GM21576 (cell line): Measurements from ENCODE around the gene EBF3.

Experiments
- ATAC-seq: cut with Tn5 transposase; IDR thresholded peaks from one replicate; pipeline ENCODE4 v1.9.1; 2021; ENCODE audit warnings: mild to moderate bottlenecking, moderate library complexity; ENCODE audit not compliant: unreplicated experiment

Gene EBF3

DNA sequence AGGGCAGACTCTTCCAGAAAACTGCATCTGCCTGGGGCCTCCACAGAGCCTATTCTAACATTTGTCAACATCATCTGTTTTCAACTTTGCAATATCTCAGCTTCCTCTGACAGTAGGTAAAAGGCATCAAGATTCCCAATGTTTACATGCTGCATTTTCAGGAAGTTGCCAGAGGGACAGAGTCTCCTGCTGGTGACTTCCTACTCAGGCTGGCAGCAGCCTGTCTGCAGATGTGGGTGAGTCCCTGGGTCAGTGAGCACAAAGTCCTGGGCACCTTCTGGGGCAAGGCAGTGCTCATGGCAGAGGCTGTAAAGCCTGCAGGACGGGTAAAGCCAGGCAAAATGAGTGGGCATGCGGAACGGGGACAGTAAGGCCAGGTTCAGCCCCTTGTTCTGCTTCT, 69.4 kb downstream of the EBF3 start:
- no peak for ATAC-seq

DNA sequence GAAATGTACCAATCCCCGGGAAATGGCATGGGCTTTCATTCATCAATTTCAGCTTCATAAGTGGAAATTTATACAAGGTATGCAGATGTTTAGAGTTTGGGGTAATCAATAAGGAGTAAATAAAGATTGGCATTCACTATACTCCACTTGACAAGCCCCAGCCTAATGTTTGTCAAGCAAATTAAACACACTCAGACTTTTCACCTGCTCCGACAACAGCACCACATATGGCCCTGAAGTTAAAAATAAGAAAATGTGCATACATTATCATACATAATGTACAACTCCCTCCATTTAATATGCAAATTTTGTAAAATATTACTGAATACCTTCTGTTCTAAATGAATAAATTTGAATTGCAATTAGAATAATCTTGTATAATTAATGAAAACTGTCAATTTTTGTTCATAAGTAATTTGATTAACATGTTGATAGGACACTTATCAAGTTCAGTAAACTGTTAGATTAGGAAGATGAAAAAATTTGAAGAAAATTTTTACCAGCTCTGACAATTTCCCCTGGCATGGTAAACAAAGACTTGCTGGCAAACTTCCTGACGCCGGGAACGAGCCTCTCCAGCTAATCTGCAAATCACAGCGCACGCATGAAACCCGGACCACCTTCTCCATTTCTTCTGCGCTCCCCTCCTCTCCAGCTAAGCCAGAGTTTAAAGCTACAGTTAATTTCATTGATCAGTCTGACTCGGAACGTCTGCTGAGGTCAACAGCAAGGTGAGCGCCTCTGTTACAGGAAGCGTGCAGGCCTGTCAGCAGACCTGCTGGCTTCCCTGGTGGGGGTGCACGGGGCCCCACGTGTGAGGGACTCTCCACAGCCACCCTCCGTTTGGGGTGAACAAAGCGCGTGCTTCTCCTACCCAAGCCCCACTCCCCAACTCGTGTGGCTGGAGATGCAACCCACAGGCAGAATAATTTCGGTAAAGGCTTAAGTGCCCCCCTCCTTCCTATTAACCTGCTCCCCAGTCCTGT, 70.7 kb downstream of the EBF3 start:
- ATAC-seq, result no peak

DNA sequence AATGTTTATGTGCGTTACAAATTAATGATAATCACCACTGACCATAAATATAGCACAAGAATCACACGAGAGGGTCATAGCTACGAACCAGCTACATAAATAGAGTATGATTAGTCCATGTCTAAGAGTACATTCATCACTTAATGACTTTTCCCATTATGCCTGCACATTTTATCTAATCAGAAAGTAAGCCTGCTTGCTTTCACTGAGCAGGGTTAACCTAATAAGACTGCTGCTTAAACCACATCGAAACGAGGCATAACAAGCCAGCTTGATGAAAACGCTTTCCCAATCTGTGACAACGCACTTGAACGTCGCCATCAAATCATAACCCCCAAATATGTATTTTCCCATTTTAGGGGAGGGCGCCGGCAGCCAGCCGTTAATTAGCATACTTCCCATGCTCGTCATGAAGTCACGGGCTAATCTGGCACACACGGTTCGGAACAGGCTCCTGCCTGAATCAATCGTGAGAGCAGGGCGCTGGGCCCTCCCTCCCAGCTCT, 71.5 kb downstream of the EBF3 start:
- no peak for ATAC-seq

DNA sequence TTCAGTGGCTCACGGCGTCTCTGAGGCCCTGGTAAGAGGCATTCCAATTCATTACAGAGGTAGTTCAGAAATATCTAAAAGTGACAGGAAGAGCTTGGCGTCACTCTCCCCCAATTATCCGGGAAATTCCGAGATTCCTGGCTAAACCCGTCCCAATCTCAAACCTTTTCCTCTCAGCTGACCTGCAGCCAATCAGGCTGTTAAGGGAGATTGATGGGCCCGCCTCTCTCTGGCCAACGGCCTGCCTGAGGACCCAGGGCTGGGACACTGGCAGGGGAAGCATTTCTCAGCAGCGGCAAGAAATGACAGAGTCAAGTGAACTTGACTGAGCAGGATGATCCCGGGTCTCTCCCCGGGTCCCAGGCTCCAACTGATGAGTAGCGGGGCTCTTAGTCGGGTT, 72.3 kb downstream of the EBF3 start:
- ATAC-seq, result no peak

DNA sequence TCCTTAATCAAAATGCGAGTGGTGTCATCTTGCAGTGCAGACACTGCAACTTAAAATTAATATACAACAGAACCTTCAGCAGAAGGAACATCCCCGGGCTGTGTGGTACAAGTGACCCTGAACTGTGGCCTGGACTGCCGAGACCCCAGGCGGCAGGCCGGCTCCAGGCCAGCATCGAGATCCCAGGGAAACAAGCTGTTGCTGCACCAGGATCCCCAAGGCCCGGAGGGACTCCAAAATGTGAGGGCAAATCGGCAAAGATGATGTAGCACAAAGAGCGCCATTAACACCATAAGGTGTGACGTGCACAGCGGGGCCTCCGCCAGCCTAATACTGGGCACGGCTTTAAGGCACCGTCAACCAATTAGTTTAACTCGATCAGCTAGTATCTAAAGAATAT, 73.9 kb downstream of the EBF3 start:
- ATAC-seq, result no peak

DNA sequence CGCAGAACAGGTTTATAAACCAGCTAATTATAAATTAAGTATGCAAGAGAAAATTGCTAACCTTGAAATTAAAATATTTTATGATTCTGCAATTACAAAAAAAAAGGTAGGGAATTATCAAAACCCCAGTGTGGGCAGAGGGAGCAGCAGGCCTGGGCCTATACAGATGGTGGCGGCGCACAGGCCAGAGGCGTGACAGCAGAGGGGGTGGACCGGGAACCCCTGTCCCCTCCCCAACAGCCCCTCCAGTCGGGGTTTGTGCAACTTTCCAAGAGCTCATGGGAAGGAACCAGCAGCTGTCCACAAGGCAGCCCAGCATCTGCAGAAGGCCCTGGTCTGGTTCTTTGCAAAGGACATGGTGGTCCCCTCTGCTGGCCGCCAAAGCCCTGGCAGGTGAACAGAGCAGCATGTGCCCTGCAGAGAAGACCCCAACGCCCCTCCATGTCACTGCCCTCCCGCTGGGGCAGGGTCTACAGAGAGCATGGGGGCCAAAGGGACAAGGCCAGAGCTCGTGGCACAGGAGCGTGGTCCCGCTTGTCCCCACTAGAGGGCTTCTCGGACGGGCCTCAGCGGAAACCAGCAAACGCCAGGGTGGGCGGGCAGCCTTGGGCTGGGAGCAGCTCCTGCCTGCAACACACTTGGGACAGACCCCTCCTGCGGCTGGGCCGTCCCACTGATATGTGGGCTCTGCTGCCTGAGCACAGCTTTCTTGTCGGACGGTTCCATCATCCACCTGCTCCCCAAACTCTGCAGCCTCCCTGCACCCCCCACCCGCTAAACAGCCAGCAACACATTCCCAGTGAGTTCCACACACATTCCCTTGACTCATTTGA, 75.1 kb downstream of the EBF3 start:
- ATAC-seq, result no peak

DNA sequence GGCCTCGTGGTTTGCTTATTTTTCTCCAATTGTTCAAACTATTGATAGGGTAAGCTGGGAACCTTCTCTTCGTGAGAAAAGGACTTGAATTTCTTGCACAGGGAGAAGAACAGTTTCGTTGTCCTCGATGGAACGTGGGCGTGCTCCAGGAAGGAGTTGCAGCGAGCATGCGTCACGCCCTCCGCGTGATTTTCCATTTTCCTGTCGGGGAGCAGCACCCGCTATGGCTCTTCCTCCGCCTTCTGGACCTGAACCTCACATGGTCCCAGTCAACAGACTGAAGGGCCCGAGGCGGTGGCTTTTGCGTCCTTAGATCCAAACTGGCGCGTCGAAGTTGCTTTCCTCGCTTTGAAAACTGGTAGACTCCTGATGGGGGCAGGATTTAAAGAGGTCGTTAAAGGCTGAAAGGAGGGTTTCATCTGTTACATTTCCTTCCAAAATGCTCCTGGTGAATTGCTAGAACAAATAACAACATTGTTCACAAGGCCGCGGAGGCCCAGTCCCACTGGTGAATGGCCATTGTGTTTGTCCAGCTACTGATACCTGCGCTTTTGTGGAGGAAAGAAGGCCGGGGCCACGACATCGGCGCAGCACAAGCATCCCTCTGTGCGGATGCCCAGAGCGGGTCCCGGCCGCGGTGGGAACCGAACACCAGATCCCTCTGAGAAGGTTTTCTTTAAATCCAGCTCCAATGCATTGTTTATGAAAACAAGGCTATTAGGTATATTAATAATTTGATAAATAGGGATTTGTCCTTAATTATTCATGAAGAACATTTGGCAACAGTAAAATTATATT, 75.9 kb downstream of the EBF3 start:
- no peak for ATAC-seq

DNA sequence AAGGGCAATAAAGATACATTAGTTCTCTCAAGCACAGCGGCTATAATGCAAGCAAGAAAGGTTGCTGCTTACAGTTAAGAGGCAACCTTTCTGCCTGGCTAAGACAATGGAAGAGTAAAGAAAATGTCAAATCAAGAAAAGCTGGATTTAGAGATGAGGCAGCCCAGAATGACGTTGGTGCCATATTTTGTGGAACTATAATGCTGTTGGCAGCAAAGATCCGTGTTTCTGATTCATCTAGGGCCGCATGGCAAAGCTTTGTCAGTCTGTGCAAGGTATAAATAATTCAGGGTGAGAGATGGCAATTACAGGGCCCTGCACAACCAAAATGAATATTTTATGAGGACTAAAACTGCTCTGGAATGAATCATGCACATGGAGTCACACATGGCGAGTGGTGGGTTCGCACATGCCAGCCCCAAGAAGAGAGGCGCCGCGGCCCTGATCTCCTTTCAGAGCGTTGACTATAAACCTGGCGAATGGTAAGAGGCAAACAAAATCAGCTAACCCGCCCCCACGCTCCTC, 76.6 kb downstream of the EBF3 start:
- no peak for ATAC-seq

DNA sequence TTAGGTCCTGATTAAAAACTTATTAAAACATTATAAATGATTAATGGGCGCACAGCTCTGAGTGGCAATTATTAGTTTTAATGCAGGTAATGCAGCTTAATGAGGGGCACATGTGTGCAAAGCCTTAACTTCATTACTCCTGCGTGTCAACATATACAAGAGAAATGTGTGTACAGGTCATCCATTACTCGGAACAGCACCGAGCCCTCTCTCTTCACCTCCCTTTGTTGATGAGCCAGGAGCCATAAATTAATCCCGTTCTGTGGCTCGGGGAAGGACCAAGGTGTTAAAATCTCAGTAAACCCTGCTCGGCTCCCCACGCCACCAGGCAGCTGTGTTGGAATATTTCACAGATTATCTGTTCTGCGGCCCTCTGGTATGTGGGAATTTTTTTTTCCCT, 77.8 kb downstream of the EBF3 start:
- no peak for ATAC-seq

DNA sequence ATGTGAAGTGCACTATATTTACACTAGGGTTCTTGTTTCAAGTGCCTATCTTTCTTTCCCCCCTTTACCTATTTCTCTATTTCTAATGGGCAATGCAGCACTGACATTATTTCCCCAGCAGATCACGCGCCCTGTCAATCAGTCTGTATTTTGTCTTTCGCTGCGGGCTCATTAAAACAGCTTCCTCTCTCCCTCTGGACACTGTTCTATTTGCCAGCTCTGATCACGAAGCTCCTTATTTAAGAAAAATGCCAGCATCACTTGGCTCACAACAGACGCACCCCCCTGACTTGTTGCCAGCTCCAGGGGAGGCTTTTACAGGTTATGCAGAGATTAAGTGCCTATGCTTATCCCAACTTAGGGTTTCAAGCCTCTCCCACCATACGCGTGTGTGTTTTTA, 78.5 kb downstream of the EBF3 start:
- no peak for ATAC-seq

DNA sequence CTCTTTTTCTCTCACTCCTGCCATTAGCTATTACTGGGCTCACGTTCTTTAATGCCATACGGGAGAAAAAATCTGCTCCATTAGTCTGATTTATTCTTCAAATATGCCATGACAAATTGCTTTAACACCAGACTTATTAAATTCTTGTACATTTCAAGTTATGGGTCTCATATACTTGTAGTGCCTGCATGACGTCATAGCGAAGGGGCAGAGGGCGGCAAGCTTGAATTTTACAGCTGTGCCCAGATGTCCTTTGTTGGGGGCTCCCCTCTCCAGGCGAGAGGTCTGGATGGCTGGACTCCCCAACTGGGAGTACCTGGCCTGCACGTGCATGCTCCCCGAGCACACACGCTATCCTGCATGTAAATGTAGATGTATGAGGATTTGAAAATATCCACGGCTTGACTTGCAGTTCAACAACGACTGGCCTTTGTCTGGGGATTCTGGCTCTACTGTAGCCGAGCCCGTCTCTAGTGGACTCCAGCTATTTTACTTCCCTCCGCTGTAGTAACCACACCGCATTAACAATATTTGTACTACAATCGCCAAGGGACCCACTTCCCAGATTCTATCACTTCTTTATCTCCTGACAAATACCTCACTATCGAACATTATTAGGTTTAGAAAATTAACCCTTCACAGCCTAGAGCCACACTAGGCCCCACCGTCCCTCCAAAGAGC, 79.5 kb downstream of the EBF3 start:
- ATAC-seq, result no peak

DNA sequence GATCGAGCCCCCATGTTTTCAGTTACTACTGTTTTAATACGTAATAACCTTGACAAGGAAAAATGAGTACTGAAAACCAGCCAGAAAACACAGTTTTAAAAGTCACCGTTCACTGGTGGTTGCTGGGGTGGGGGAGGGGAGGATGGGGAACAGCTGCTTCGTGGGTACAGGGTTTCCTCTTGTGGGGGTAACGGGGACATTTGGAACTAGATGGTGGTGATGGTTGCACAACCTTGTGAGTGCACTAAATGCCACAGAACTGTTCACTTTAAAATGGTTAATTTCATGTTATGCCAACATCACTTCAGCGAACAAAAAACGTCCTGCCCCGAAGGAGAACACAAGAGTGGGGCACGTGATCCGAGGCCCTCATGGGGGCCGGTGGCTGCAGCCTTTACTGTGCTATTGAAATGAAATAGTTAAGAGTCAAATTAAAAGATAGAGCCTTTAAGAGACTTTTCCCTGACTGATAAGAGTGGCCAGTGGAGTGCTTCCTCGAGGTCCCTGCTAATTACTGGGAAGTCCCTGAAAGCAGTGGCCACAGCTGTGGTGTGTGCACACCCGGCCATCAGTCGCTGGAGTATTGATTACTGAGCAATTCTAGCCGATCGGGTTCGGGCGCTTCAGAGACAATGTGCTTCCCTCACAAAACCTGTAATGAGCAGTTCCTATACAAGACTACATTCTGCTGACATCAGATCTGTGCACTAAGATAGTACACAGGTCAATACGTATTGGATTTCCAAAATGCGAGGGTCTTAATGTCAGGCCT, 80.3 kb downstream of the EBF3 start:
- ATAC-seq, result no peak

DNA sequence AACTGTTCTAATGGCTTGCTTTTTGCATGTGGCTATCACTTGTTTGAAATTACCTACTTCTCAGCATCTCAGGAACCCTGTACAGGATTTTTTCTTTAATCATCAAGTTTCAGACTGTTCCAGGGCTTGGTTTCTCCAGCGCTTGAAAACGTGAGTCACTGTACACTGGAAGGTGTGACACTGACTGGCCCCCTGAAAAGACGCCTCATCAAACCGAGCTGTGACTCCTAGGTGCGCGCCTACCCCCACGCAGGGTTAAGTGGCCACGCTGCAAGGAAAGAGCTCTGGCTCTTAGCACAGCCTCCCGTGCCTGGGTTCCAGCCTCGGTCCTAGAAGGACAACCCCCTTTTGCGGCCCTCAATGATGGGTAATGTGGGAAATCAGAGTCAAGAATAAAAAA, 81.0 kb downstream of the EBF3 start:
- ATAC-seq, result no peak

DNA sequence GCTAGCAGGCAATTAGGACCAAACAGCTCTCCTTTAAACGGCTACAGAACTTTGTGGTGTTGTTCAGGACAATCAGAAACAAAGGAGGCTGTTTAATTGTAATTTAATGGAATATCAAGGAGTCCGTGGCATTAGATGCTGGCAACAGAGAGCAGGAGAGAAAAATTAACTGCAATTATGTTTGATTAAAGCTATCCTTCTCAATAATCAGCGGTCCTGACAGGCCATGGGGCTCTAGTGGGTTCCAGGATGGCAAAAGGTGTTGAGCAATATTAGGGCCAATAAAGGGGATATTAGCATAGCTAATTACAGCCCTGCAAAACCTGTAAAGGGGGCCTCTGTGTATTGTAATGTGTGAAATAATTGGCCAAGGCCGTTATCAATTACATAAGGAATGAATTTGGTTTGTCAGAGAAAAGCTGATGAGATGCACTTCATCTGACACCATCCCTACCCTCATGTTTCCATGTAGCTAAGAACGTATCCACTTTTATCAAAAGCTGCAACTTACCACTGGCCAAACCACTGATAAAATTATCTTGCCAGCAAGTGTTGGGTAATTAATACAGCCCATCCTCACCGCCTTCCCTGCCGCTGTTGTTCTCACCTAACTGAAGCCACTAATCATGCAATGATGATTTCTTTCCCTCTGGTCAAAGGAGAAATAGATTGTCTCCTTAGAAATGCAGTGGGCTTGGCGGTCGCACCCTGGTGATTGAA, 81.6 kb downstream of the EBF3 start:
- no peak for ATAC-seq

DNA sequence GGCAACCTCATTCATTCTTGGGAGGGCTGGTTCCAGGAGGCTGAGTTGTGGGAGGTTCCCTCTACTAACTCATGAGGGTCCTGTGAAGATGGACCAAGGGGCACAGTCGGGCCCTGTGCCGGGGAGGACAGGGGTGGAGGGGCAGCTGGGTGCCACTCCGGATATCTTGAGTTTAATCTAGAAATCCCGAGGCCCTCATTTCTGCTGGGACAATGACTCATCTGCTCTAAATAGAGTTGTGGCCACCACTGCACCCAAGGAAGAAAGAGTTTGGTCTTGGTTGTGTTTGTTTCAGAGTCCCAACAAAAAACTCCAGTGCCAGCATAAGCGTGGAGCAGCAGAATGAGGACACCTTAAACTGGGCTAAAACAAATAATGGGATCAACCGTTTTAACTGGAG, 82.4 kb downstream of the EBF3 start:
- no peak for ATAC-seq

DNA sequence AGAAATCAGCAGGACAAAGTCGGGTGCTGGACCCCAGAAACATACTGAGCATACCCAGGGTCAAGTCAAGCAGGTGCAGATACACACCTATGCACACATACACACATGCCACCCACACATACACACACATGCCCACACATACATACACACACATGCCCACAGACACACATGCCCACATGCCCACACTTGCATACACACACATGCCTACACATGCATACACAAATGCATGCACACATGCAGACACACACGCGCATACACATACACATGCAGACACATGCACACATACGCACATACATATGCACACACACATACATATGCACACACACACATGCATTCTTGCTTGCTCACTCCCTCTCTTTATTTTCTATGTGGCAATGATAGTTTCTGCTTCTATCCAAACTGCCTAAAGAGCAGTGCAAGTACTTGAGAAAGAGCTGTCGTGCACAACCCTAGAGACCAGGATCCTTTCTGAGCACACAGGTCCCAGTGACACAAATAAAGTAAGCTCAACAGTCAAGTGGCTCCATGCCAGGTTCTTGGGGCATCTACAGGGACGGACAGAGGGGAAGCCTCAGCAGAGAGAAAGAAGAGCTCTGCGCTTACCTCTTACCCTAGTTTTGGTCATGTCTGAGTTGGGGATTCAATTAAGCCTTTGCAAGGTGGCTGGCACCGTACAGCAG, 83.7 kb downstream of the EBF3 start:
- no peak for ATAC-seq

DNA sequence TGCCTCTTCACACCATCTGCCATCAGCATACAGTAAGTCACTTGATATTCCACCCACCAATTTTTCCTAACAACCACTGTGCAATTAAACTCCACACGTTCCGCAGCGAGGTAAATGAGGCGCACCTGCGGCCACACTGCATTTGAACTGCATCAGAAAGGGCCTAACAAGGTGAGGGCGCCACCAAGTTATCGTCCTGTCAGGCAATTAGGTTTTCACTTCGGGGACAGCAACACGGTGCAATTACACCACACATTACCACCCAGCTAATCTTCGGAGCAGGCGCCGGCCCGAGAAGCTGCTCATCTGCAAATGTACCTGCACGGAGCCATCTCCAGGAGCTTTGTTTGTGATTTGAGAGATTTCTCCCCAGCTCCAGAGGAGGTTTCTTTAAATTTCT, 84.4 kb downstream of the EBF3 start:
- no peak for ATAC-seq

DNA sequence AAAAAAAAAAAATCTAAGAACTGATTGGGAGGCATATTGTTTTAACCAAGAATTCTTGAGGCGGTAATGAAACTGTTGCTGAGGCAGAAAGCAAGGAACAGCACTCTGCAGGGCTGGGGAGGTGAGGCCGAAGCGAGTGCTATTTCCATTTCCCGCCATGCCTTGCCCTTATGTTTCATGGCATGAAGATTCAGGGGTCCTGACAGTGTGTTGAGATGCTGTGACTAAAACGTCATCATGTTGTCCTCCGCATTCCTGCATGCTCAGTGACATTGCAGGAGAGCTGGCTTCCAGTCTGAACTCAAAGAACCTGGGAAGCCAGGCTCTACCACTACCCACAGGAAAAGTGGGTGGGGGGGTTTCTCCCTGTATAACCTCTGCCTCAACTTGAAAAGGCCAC, 85.2 kb downstream of the EBF3 start:
- ATAC-seq, result no peak
